Lower leg skin (tissue), 3 donors: Measurements from ENCODE around the gene NOB1.

Source experiments
- POLR2A ChIP-seq, 2 donors: fragments of 450-650 bp; IDR thresholded peaks; one replicate each; pipeline ENCODE4 v1.6.1; 2016 to 2017; ENCODE audit warnings: antibody characterized with exemption in 2 of 2, mild to moderate bottlenecking in 1 of 2, moderate library complexity in 1 of 2
- TF ChIP-seq, protein P1 (sequence below), 3 donors: fragments of 450-650 bp; IDR thresholded peaks; one replicate each; pipeline ENCODE4 v1.5.1; 2016; ENCODE audit warnings: antibody characterized with exemption in 3 of 3, mild to moderate bottlenecking in 3 of 3, moderate library complexity in 2 of 3

- no peak for TF ChIP-seq POLR2A (IDR thresholded peaks at IDR 0.05)
- TF ChIP-seq, protein P1, sequence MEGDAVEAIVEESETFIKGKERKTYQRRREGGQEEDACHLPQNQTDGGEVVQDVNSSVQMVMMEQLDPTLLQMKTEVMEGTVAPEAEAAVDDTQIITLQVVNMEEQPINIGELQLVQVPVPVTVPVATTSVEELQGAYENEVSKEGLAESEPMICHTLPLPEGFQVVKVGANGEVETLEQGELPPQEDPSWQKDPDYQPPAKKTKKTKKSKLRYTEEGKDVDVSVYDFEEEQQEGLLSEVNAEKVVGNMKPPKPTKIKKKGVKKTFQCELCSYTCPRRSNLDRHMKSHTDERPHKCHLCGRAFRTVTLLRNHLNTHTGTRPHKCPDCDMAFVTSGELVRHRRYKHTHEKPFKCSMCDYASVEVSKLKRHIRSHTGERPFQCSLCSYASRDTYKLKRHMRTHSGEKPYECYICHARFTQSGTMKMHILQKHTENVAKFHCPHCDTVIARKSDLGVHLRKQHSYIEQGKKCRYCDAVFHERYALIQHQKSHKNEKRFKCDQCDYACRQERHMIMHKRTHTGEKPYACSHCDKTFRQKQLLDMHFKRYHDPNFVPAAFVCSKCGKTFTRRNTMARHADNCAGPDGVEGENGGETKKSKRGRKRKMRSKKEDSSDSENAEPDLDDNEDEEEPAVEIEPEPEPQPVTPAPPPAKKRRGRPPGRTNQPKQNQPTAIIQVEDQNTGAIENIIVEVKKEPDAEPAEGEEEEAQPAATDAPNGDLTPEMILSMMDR (IDR thresholded peaks at IDR 0.05): no peak
Observed at GRCh38 chr16:69779724-69780123, 25.0 kb upstream of the NOB1 start.
